Stimulated activated naive CD8-positive, alpha-beta T cell treated with anti-CD3 and anti-CD28 coated beads, Interleukin-15, amount 100 ng/mL, for 72 hours (primary cell): ENCODE measurements around the gene TH.

ENCODE experiments used
- ATAC-seq: fragments of 150-1000 bp; cut with Tn5 transposase; 2 replicates; pipeline ENCODE4 v1.10.0; 2021; ENCODE audit warnings: mild to moderate bottlenecking, moderate library complexity
- DNase-seq, 2 donors: peaks; one replicate each; pipeline ENCODE4 v3.0.0; 2021 to 2022
- H3K27ac Mint-ChIP-seq, 2 donors: one replicate each; pipeline ENCODE4 v1.8.0; 2022; ENCODE audit warnings: mild to moderate bottlenecking in 2 of 2, mixed read lengths in 2 of 2, moderate library complexity in 2 of 2
- H3K27me3 Mint-ChIP-seq: one replicate; pipeline ENCODE4 v1.8.0; 2022; ENCODE audit warnings: mixed read lengths
- H3K4me1 Mint-ChIP-seq: one replicate; pipeline ENCODE4 v1.8.0; 2022; ENCODE audit warnings: mild to moderate bottlenecking, mixed read lengths
- H3K4me3 Mint-ChIP-seq, 2 donors: one replicate each; pipeline ENCODE4 v1.8.0; 2022; ENCODE audit warnings: mild to moderate bottlenecking in 2 of 2, mixed read lengths in 2 of 2, moderate library complexity in 1 of 2
- H3K9me3 Mint-ChIP-seq, 2 donors: one replicate each; pipeline ENCODE4 v1.8.0; 2022; ENCODE audit warnings: mixed read lengths in 2 of 2

TH gene

DNA sequence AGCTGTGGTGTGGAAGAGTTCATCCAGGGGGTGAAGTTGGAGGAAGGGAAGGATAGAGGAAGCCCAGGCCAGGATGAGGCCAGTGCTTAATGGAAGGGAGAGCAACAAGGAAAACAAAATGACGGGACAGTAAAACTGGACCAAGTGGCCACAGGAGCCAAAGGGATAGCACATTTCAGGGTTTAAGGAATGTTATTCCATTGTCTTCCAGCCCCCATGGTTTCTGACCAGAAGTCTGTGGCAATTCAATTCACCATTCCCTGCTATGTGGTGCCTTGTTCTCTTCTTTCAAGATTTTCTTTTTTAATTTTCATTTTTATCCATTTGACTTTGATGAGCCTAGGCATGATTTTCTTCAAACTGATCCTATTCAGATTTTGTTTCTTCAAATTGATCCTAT, 54.9 kb downstream of the TH start:
- H3K4me3 Mint-ChIP-seq: no peak overlapping the region
- ATAC-seq: no peak
- peaks cover 0 to 6% of the 10 kb centered on the region in 2 donors for H3K9me3 Mint-ChIP-seq
- no peak overlapping the region for H3K27ac Mint-ChIP-seq
- no peaks in the 10 kb centered on the region for H3K4me1 Mint-ChIP-seq
- DNase-seq: no peak
- peaks cover 24% of the 10 kb centered on the region for H3K27me3 Mint-ChIP-seq

DNA sequence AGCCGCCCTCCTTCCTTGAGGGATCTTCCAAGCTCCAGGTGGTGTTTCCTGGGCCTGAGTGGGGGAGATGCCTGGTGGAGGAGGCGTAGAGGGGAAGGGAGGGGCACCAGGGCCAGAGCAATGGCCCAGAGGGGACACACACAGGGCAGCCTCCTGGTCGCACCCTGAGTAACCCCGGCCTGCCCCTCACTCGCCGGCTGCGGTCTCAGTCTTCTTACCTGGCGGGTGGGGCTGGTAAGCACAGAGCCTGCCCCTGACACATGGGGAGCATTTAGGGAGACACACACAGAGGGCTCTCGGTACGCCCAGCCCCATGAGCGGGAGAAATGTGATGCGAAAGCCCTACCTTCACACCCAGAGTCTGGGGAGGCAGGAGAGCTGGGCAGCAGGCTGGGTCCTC, 56.3 kb downstream of the TH start:
- ATAC-seq (no peak), DNase-seq (no peak)
- no peaks in the 10 kb centered on the region for H3K4me1 Mint-ChIP-seq
- peaks cover 0 to 6% of the 10 kb centered on the region in 2 donors for H3K9me3 Mint-ChIP-seq
- no peak overlapping the region for H3K4me3 Mint-ChIP-seq
- H3K27ac Mint-ChIP-seq: no peak overlapping the region
- peaks cover 17% of the 10 kb centered on the region for H3K27me3 Mint-ChIP-seq

DNA sequence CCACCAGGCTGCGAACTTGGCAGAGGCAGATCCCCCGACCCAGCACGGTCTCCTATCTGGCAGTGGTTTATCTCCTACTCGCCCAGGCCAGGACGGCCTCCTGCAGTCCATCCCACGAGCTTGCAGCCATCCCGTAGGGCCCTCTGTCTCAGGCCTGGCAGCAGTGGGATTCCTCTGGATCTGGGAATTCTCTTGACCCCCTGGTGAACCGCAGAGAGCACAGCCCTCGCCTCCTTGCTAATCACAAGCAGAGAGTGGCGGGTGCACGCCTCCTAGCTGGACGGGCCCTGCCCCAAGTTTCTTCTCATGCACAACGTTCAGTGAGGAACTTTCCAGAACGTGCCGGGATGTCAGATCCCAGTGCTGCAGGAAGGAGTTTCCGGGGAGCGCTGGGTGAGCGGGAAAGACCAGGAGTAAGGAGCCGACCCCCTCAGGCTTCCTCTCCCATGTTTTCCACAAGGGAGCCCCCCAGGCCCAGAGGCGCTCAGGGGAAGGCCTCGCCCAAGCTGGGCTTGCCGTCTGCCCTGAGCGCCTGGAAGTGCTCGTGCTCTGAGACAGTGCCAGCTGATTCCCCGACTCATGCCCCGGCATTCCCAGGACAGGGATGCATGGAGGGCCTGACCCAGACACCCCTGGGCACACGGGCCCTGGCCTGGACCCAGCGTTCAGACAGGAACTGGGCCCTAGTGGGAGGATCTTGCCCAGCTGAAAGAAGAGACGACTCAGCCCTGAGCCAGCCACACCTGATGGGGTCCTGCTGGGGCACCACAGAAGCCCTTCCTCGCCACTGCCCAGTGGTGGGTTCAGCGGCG, 57.0 kb downstream of the TH start:
- Mint-ChIP-seq H3K9me3 (peaks cover 0 to 6% of the 10 kb centered on the region in 2 donors), H3K4me1 (no peaks in the 10 kb centered on the region), H3K27ac (no peak overlapping the region), H3K4me3 (no peak overlapping the region), H3K27me3 (peaks cover 17% of the 10 kb centered on the region)
- ATAC-seq: no peak
- no peak for DNase-seq
